Measurements from ENCODE around the gene MINDY4B. TPM values are rescaled to one million over a fixed set of nuclear protein-coding genes. Genes with fewer than 3 reads are reported as not detected.

Gene MINDY4B
- total RNA-seq, 1 experiment from 2014 or later: not detected

DNA sequence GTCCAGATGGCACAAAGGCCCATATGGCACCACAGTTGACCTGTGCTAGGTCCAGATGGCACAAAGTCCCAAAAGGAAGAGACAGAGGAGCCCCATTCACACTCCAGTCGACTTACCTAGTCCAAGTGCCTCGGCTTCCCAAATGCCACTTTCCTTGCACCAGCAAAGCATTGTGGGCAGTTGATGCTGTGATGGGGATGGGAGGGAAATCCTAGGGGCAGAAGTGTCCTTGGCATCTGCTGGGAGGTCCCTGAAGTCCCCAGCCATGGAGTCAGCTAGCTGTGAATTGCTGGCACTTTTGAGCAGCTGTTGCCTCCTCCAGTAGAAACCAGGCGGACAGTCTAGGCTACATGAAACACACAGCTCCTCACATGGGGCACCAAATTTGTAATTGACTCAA is 82.0 kb downstream of the MINDY4B start:
- ChIA-PET POLR2A (ENCODE audit: low non-redundant PET) (no interaction called here), CTCF (no interaction called here)
- Histone ChIP-seq H3K27me3 (replicated peaks; ENCODE audit: insufficient read depth, low read depth, low read length, poor library complexity) (no peaks in the 10 kb centered on the region), H3K9me3 (ENCODE audit: low read depth, low read length, poor library complexity, severe bottlenecking) (no peaks in the 10 kb centered on the region), H3K27ac (ENCODE audit: low read depth, low read length, poor library complexity, severe bottlenecking) (no peak overlapping the region), H3K4me1 (ENCODE audit: insufficient read depth, low read length, poor library complexity, severe bottlenecking) (no peaks in the 10 kb centered on the region), H3K4me3 (ENCODE audit: low read depth, low read length, poor library complexity, severe bottlenecking) (no peak overlapping the region), H3K36me3 (ENCODE audit: insufficient read depth, low read length, poor library complexity, severe bottlenecking) (no peaks in the 10 kb centered on the region)
- no TSS peak for BruUV-seq (replicated peaks)
- intact Hi-C loops (cut with micrococcal nuclease; ENCODE audit: unreplicated experiment): no loop called here
- TF ChIP-seq, protein P1, sequence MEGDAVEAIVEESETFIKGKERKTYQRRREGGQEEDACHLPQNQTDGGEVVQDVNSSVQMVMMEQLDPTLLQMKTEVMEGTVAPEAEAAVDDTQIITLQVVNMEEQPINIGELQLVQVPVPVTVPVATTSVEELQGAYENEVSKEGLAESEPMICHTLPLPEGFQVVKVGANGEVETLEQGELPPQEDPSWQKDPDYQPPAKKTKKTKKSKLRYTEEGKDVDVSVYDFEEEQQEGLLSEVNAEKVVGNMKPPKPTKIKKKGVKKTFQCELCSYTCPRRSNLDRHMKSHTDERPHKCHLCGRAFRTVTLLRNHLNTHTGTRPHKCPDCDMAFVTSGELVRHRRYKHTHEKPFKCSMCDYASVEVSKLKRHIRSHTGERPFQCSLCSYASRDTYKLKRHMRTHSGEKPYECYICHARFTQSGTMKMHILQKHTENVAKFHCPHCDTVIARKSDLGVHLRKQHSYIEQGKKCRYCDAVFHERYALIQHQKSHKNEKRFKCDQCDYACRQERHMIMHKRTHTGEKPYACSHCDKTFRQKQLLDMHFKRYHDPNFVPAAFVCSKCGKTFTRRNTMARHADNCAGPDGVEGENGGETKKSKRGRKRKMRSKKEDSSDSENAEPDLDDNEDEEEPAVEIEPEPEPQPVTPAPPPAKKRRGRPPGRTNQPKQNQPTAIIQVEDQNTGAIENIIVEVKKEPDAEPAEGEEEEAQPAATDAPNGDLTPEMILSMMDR (conservative IDR thresholded peaks at IDR 0.05; ENCODE audit: low read depth, low read length): no peak
- no peak for DNase-seq (ENCODE audit: low spot score)

- Histone ChIP-seq H3K9me3 (ENCODE audit: low read depth, low read length, poor library complexity, severe bottlenecking) (no peaks in the 10 kb centered on the region), H3K27ac (ENCODE audit: low read depth, low read length, poor library complexity, severe bottlenecking) (no peak overlapping the region), H3K27me3 (replicated peaks; ENCODE audit: insufficient read depth, low read depth, low read length, poor library complexity) (no peaks in the 10 kb centered on the region), H3K4me3 (ENCODE audit: low read depth, low read length, poor library complexity, severe bottlenecking) (no peak overlapping the region), H3K36me3 (ENCODE audit: insufficient read depth, low read length, poor library complexity, severe bottlenecking) (no peaks in the 10 kb centered on the region), H3K4me1 (ENCODE audit: insufficient read depth, low read length, poor library complexity, severe bottlenecking) (no peaks in the 10 kb centered on the region)
- CTCF ChIA-PET: no interaction called here
- intact Hi-C loops (cut with micrococcal nuclease; ENCODE audit: unreplicated experiment): no loop called here
- DNase-seq (ENCODE audit: low spot score): no peak
- BruUV-seq (replicated peaks): no TSS peak
- POLR2A ChIA-PET (ENCODE audit: low non-redundant PET): interaction anchor here (0.6 kb wide), 1 partner anchor 10 kb away, joined by 4 read pairs; no protein-coding TSS in a partner anchor
- TF ChIP-seq, protein P1 (conservative IDR thresholded peaks at IDR 0.05; ENCODE audit: low read depth, low read length): no peak
- TF ChIP-seq EZH2 (IDR thresholded peaks at IDR 0.05; ENCODE audit: borderline replicate concordance, low read depth, low read length, poor library complexity, severe bottlenecking): no peak
Measured at GRCh38 chr3:150822636-150823035, 82.6 kb downstream of the MINDY4B start.

Other genes with a start within 250 kb of the MINDY4B start
- 0.24 and 0.32 TPM in 2 replicates for gene ERICH6, start 201.5 kb downstream of the MINDY4B start, total RNA-seq (2021)
- gene SIAH2, start 142.3 kb downstream of the MINDY4B start, total RNA-seq (2021): 26.8 and 28.8 TPM in 2 replicates
- gene CLRN1, start 67.3 kb upstream of the MINDY4B start, total RNA-seq (2021): not detected in 2 replicates
- gene MED12L, start 180.2 kb upstream of the MINDY4B start, total RNA-seq (2021): 0.71 and 1.1 TPM in 2 replicates